Erythroblast (primary cell): ENCODE data around the gene FKBP2.

Experiments
- GATA1 ChIP-seq: IDR thresholded peaks from 2 replicates; pipeline ENCODE4 v1.6.1; 2011; ENCODE audit warnings: low read depth, mild to moderate bottlenecking, control low read depth, low read length, moderate library complexity
- POLR2A ChIP-seq: IDR thresholded peaks from 2 replicates; pipeline ENCODE4 v1.6.1; 2011; ENCODE audit warnings: mild to moderate bottlenecking, low read length

DNA sequence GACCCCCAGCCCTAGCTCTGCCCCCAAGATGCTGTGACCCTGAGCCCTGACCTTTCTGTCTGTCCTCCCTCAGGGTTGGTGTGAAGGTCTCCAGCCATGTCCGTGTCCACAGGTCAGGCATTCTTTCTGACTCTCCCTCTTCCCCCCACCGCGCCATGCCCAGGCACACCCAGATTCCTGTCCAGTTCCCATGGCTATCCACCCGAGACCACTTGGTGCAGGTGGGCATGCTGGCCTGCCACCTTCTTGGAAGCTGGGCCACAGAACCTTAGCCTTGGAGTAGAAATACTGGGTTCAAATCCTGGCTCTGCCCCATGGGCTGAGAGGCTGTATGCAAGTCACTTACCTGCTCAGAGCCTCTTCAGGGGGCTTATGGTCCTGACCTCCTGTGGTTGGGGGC lies 8.1 kb downstream of the FKBP2 start:
- no peak for TF ChIP-seq POLR2A
- no peak for TF ChIP-seq GATA1
